HT1080 (cell line): ENCODE results near the gene DLAT. TPM values are rescaled to one million over a fixed set of nuclear protein-coding genes. Genes with fewer than 3 reads are reported as not detected.

Source experiments
- small RNA-seq: library from RNA; depleted of rRNA; stranded (forward); fragments of <200 nt; gene quantifications from one replicate; pipeline ENCODE3, GENCODE V24; 2014
- total RNA-seq: library from RNA; depleted of rRNA; stranded (reverse); fragments of >200 nt; shearing (Covaris generic); gene quantifications from 2 replicates; pipeline ENCODE4 v1.2.3, GENCODE V29; 2014; rRNA removed

DLAT gene
- total RNA-seq, 1 experiment from 2014 or later, result 67.9 TPM

Small RNAs within 50 kb of the gene (small RNA-seq; reads per million reads assigned to genes)
- gene AP000907.3 (not detected), gene RNU6-893P (not detected)

Other genes starting within 250 kb of the DLAT start
- gene ALG9, start 153.8 kb upstream of the DLAT start, total RNA-seq, result 18.3 and 25.1 TPM in 2 replicates
- 6.0 and 7.0 TPM in 2 replicates for gene FDXACB1, start 146.2 kb upstream of the DLAT start, total RNA-seq
- 63.7 and 74.6 TPM in 2 replicates for gene CFAP68, start 145.9 kb upstream of the DLAT start, total RNA-seq
- not detected in 2 replicates for gene CRYAB, start 113.6 kb upstream of the DLAT start, total RNA-seq
- gene HSPB2, start 112.7 kb upstream of the DLAT start, total RNA-seq, result not detected in 2 replicates
- gene C11orf52, start 106.5 kb upstream of the DLAT start, total RNA-seq, result not detected in 2 replicates
- 2.8 and 5.1 TPM in 2 replicates for gene DIXDC1, start 88.1 kb upstream of the DLAT start, total RNA-seq
- gene PIH1D2, start 48.6 kb downstream of the DLAT start, total RNA-seq, result 1.3 TPM in 2 replicates
- 22.1 and 27.2 TPM in 2 replicates for gene NKAPD1, start 48.9 kb downstream of the DLAT start, total RNA-seq
- gene TIMM8B, start 61.3 kb downstream of the DLAT start, total RNA-seq, result 106 and 119 TPM in 2 replicates
- gene SDHD, start 61.5 kb downstream of the DLAT start, total RNA-seq, result 247 and 308 TPM in 2 replicates
- gene IL18, start 138.7 kb downstream of the DLAT start, total RNA-seq, result 0.32 TPM in 1 of 2 replicates, not detected in the other
- gene TEX12, start 142.0 kb downstream of the DLAT start, total RNA-seq, result 0.94 TPM in 1 of 2 replicates, not detected in the other
- 0.17 and 0.19 TPM in 2 replicates for gene BCO2, start 150.1 kb downstream of the DLAT start, total RNA-seq
- 54.8 and 64.6 TPM in 2 replicates for gene PTS, start 201.0 kb downstream of the DLAT start, total RNA-seq
- gene PLET1, start 235.5 kb downstream of the DLAT start, total RNA-seq, result not detected in 2 replicates